HG02623 (cell line): ENCODE data around the gene LRRC71.

Experiments used
- ATAC-seq: cut with Tn5 transposase; IDR thresholded peaks from one replicate; pipeline ENCODE4 v1.9.1; 2021; ENCODE audit warnings: moderate library complexity; ENCODE audit not compliant: unreplicated experiment

LRRC71 gene

GRCh38 chr1:156905176-156905575, 15.3 kb upstream of the LRRC71 start:
- ATAC-seq, result no peak

- ATAC-seq, result no peak
Measured at GRCh38 chr1:156905651-156906050, 14.8 kb upstream of the LRRC71 start.

GRCh38 chr1:156906206-156906906, 14.1 kb upstream of the LRRC71 start:
- ATAC-seq, result no peak

- no peak for ATAC-seq
Measured at GRCh38 chr1:156908541-156908940, 11.9 kb upstream of the LRRC71 start.

- ATAC-seq, result no peak
Measured at GRCh38 chr1:156908955-156909354, 11.5 kb upstream of the LRRC71 start.

- no peak for ATAC-seq
Measured at GRCh38 chr1:156909671-156910070, 10.8 kb upstream of the LRRC71 start.

- ATAC-seq, result no peak
Measured at GRCh38 chr1:156910309-156910782, 10.1 kb upstream of the LRRC71 start.

GRCh38 chr1:156911577-156912298, 8.7 kb upstream of the LRRC71 start:
- ATAC-seq, result no peak

GRCh38 chr1:156912310-156912709, 8.1 kb upstream of the LRRC71 start:
- ATAC-seq, result no peak

- no peak for ATAC-seq
Measured at GRCh38 chr1:156912861-156913808, 7.3 kb upstream of the LRRC71 start.

- no peak for ATAC-seq
Measured at GRCh38 chr1:156913809-156914387, 6.5 kb upstream of the LRRC71 start.

- ATAC-seq, result no peak
Measured at GRCh38 chr1:156914440-156914856, 6.0 kb upstream of the LRRC71 start.

- no peak for ATAC-seq
Measured at GRCh38 chr1:156921053-156921529, 659 bp downstream of the LRRC71 start.

- ATAC-seq, result no peak
Measured at GRCh38 chr1:156922986-156923669, 2.7 kb downstream of the LRRC71 start.

- no peak for ATAC-seq
Measured at GRCh38 chr1:156923670-156924477, 3.4 kb downstream of the LRRC71 start.

GRCh38 chr1:156924478-156925153, 4.2 kb downstream of the LRRC71 start:
- ATAC-seq, result no peak

GRCh38 chr1:156925154-156926010, 5.0 kb downstream of the LRRC71 start:
- no peak for ATAC-seq

GRCh38 chr1:156926175-156926574, 5.7 kb downstream of the LRRC71 start:
- ATAC-seq, result no peak
